Measurements from ENCODE around the gene GEMIN7. TPM values are rescaled to one million over a fixed set of nuclear protein-coding genes. Genes with fewer than 3 reads are reported as not detected.

GEMIN7 gene
- total RNA-seq, 1 donor: 4.1 TPM

- no peaks in the 10 kb centered on the region for H3K27me3 ChIP-seq (ENCODE audit: insufficient read depth, low read length)
- no peaks in the 10 kb centered on the region for H3K9me3 ChIP-seq (ENCODE audit: low read depth, low read length)
- H3K4me3 ChIP-seq (ENCODE audit: low read length): no peak overlapping the region
- peaks cover 4% of the 10 kb centered on the region for H3K4me1 ChIP-seq (ENCODE audit: insufficient read depth, low read length)
These were observed 56.3 kb downstream of the GEMIN7 start for GRCh38 chr19:45135176-45135885.

GRCh38 chr19:45136507-45137178, 57.6 kb downstream of the GEMIN7 start:
- no peaks in the 10 kb centered on the region for H3K27me3 ChIP-seq (ENCODE audit: insufficient read depth, low read length)
- H3K9me3 ChIP-seq (ENCODE audit: low read depth, low read length): no peaks in the 10 kb centered on the region
- no peak overlapping the region for H3K4me3 ChIP-seq (ENCODE audit: low read length)
- peaks cover 4% of the 10 kb centered on the region for H3K4me1 ChIP-seq (ENCODE audit: insufficient read depth, low read length)

GRCh38 chr19:45137179-45137761, 58.2 kb downstream of the GEMIN7 start:
- H3K9me3 ChIP-seq (ENCODE audit: low read depth, low read length): no peaks in the 10 kb centered on the region
- no peaks in the 10 kb centered on the region for H3K27me3 ChIP-seq (ENCODE audit: insufficient read depth, low read length)
- no peak overlapping the region for H3K4me3 ChIP-seq (ENCODE audit: low read length)
- peaks cover 4% of the 10 kb centered on the region for H3K4me1 ChIP-seq (ENCODE audit: insufficient read depth, low read length)

GRCh38 chr19:45138303-45138751, 59.3 kb downstream of the GEMIN7 start:
- no peaks in the 10 kb centered on the region for H3K9me3 ChIP-seq (ENCODE audit: low read depth, low read length)
- H3K4me1 ChIP-seq (ENCODE audit: insufficient read depth, low read length): peaks cover 4% of the 10 kb centered on the region
- H3K27me3 ChIP-seq (ENCODE audit: insufficient read depth, low read length): no peaks in the 10 kb centered on the region

GRCh38 chr19:45139286-45140143, 60.5 kb downstream of the GEMIN7 start:
- H3K27me3 ChIP-seq (ENCODE audit: insufficient read depth, low read length): no peaks in the 10 kb centered on the region
- H3K9me3 ChIP-seq (ENCODE audit: low read depth, low read length): no peaks in the 10 kb centered on the region
- peaks cover 4% of the 10 kb centered on the region for H3K4me1 ChIP-seq (ENCODE audit: insufficient read depth, low read length)
- no peak overlapping the region for H3K4me3 ChIP-seq (ENCODE audit: low read length)

More at GRCh38 chr19:45138303-45138751, 59.3 kb downstream of the GEMIN7 start:
- H3K4me3 ChIP-seq (ENCODE audit: low read length): no peak overlapping the region

GRCh38 chr19:45140144-45140503, 61.1 kb downstream of the GEMIN7 start:
- H3K9me3 ChIP-seq (ENCODE audit: low read depth, low read length): no peaks in the 10 kb centered on the region
- H3K27me3 ChIP-seq (ENCODE audit: insufficient read depth, low read length): no peaks in the 10 kb centered on the region
- H3K4me1 ChIP-seq (ENCODE audit: insufficient read depth, low read length): peaks cover 4% of the 10 kb centered on the region
- no peak overlapping the region for H3K4me3 ChIP-seq (ENCODE audit: low read length)

GRCh38 chr19:45140533-45140932, 61.5 kb downstream of the GEMIN7 start:
- no peaks in the 10 kb centered on the region for H3K9me3 ChIP-seq (ENCODE audit: low read depth, low read length)
- H3K4me1 ChIP-seq (ENCODE audit: insufficient read depth, low read length): peaks cover 4% of the 10 kb centered on the region
- H3K4me3 ChIP-seq (ENCODE audit: low read length): no peak overlapping the region
- H3K27me3 ChIP-seq (ENCODE audit: insufficient read depth, low read length): no peaks in the 10 kb centered on the region

Other genes with a start within 250 kb of the GEMIN7 start
- gene NECTIN2, start 233.0 kb upstream of the GEMIN7 start, total RNA-seq: 22.1 TPM
- gene TOMM40, start 188.0 kb upstream of the GEMIN7 start, total RNA-seq: 23.4 TPM
- gene APOE, start 173.5 kb upstream of the GEMIN7 start, total RNA-seq: 0.94 TPM
- not detected for gene APOC1, start 164.7 kb upstream of the GEMIN7 start, total RNA-seq
- gene APOC4, start 137.0 kb upstream of the GEMIN7 start, total RNA-seq: not detected
- gene APOC2, start 133.2 kb upstream of the GEMIN7 start, total RNA-seq: not detected
- gene CLPTM1, start 123.9 kb upstream of the GEMIN7 start, total RNA-seq: 29.1 TPM
- 42.9 TPM for gene RELB, start 77.8 kb upstream of the GEMIN7 start, total RNA-seq
- gene CLASRP, start 40.2 kb upstream of the GEMIN7 start, total RNA-seq: 49.4 TPM
- 1.2 TPM for gene ZNF296, start 2.8 kb upstream of the GEMIN7 start, total RNA-seq
- gene PPP1R37, start 13.9 kb downstream of the GEMIN7 start, total RNA-seq: 14.0 TPM
- gene NKPD1, start 81.7 kb downstream of the GEMIN7 start, total RNA-seq: 0.84 TPM
- gene TRAPPC6A, start 99.0 kb downstream of the GEMIN7 start, total RNA-seq: 30.9 TPM
- gene BLOC1S3, start 99.5 kb downstream of the GEMIN7 start, total RNA-seq: 7.3 TPM
- 0.31 TPM for gene EXOC3L2, start 166.1 kb downstream of the GEMIN7 start, total RNA-seq
- gene MARK4, start 172.0 kb downstream of the GEMIN7 start, total RNA-seq: 12.9 TPM
- not detected for gene CKM, start 243.6 kb downstream of the GEMIN7 start, total RNA-seq

Data from mononuclear cell (primary cell).